Measurements from ENCODE around the gene FMNL2.

Gene FMNL2

DNA sequence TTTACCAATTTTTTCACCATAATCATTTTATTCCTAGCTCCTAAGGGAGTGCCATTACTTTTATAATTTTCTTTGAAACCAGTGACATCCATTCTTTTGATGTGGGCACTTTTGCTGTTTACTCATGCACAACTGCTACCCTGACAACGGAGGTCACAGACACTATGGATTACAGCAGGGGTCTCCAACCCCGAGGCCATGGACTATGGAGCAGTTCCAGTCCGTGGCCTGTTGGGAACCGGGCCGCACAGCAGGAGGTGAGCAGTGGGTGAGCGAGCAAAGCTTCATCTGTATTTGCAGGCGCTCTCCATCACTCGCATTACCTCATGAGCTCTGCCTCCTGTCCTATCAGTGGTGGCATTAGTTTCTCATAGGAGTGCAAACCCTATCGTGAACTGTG, 347.7 kb downstream of the FMNL2 start:
- in situ Hi-C loops (cut with MboI; ENCODE audit: low sequenced_read_pairs): no loop called here

DNA sequence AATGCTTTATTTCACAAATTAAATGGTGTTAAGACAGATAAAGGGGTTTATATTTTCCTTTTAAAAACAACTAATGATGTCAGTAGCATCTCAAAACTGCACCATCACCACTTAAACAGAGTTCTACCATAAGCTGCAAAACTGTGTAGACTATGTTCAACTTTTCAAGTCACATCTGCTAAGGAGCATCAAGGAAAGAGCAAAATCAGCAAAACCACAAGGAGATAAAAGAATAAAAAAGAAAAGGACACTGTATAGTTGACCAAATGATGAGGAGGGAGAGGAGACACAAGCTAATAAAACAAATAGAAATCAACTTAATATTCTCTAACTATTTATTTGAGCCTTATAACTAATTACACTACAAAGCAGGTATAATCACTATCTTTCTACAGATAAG, 348.4 kb downstream of the FMNL2 start:
- in situ Hi-C loops (cut with MboI; ENCODE audit: low sequenced_read_pairs): no loop called here

DNA sequence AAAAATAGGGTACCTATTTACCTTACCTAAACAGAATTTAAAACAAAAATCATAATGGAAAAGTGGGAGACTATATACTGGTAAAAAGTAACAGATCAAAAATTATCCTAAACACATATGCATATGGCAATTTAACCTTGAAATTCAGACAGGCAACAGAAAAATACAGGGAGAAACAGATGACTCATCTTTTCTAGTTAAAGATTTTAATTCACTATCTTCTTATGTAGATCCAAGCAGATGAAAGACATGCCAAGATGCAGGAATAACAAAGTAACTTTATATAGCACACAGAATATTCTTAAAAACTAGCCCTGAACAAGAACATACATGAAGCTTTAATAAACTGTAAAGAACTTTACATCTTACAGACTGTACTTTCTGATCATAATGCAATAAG, 351.3 kb downstream of the FMNL2 start:
- in situ Hi-C loops (cut with MboI; ENCODE audit: low sequenced_read_pairs): no loop called here

DNA sequence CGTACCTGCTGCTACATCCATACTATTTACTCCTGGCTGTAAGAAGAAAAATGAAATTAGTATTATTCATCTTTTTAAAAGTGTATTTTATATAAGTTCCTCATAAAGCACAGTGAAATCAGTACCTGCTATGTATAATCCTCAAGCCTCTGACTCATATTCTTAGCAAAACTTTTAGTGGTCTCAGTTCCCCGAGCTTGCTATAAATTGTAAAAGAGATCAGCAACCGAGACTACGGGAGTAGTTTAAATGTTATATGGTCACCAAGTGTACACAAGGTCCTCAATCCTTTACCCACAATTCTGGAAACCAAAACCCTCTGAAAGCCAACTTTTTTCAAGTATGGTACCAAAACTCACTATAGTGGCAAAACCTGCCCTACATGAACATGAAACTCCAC, 358.1 kb downstream of the FMNL2 start:
- in situ Hi-C loops (cut with MboI; ENCODE audit: low sequenced_read_pairs): no loop called here

DNA sequence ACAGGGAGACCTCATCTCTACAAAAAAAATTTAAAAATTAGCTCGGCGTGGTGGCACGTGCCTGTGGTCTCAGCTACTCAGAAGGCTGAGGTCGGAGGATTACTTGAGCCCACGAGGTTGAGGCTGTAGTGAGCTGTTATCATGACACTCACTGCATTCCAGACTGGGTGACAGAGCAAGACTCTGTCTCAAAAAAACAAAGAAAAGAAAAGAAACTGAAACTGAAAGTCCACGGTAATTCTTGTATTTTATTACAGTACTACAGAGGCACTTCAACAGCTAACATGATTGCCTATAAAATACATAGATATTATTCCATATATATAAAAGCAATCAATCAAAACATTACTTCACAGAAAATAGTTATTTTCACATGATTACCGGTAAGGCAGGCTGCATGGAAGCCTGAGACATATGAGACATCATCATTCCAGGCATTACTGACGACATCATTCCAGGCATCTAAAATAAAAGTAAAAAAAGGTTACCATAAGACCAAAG, 359.2 kb downstream of the FMNL2 start:
- in situ Hi-C loops (cut with MboI; ENCODE audit: low sequenced_read_pairs): no loop called here

DNA sequence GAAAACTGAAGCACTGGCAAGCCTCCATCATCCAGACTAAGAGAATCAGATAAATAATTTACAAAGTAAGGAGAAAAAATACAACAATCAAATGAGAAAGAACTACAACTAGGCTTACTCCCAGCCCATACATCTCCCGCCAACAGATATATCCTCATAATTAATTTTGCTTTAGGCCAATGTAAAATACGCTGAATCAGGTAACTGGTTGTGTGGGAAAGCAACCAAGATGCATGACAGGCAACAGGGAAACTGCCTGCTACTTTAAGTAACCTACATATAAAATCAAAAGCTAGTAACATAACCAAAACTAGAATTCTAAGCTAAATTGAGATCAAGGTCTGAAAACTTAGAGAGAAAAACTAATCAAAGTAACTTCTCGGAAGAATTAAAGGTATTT, 360.8 kb downstream of the FMNL2 start:
- in situ Hi-C loops (cut with MboI; ENCODE audit: low sequenced_read_pairs): no loop called here

DNA sequence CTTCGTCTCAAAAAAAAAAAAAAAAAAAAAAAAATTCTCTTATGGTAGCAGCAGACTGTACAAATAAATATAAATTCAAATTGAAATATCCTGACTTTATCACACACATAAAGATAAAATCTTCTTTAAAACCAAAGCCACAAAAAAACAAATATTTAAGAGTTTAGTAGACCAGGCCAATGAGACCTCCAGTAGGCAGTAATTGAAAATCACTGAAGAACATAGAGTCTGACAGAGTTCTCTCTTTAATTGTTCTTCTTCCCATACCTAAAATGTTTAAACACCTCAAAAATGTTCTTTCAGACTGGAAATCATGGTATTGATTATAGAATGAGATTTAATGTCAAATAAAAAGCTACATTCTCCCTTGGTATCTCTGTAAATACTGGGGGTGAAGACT, 361.5 kb downstream of the FMNL2 start:
- in situ Hi-C loops (cut with MboI; ENCODE audit: low sequenced_read_pairs): no loop called here

All from HL-60/S4 (cell line).